GM10266 (cell line): ENCODE measurements around the gene CFAP410.
"Not testable (repeated sequence)": the region's sequence is repeated elsewhere in the genome, so short reads cannot be mapped to it uniquely, and the experiment has no call there.

Experiments used
- DNase-seq: peaks from one replicate; pipeline ENCODE4 v3.0.0; 2012; ENCODE audit errors: extremely low spot score
- CTCF ChIP-seq: IDR thresholded peaks from 2 replicates; pipeline ENCODE4 v1.5.1; 2012; ENCODE audit warnings: mild to moderate bottlenecking, low read depth; ENCODE audit not compliant: control insufficient read depth, insufficient read depth; ENCODE audit errors: missing control alignments

CFAP410 gene

GRCh38 chr21:44304011-44304616, 35.1 kb downstream of the CFAP410 start:
- TF ChIP-seq CTCF, result no peak
- no peak for DNase-seq

- no peak for TF ChIP-seq CTCF
- DNase-seq, result no peak
Observed at GRCh38 chr21:44303490-44303981, 35.7 kb downstream of the CFAP410 start.

GRCh38 chr21:44302573-44303401, 36.4 kb downstream of the CFAP410 start:
- TF ChIP-seq CTCF, result peak; percentile 53
- DNase-seq, result not testable (repeated sequence)

- TF ChIP-seq CTCF, result no peak
- no peak for DNase-seq
Observed at GRCh38 chr21:44301961-44302406, 37.2 kb downstream of the CFAP410 start.

- no peak for DNase-seq
- TF ChIP-seq CTCF, result no peak
Observed at GRCh38 chr21:44301141-44301540, 38.0 kb downstream of the CFAP410 start.

GRCh38 chr21:44300262-44300959, 38.8 kb downstream of the CFAP410 start:
- TF ChIP-seq CTCF, result no peak
- peak; percentile 89 for DNase-seq
